DOHH2 (cell line): ENCODE measurements around the gene PRR32.

Experiments used
- EZH2phosphoT487 ChIP-seq: fragments of 200-600 bp; sonication (generic); IDR thresholded peaks from 2 replicates; pipeline ENCODE4 v1.6.1; 2017; ENCODE audit warnings: borderline replicate concordance, mild to moderate bottlenecking, antibody characterized with exemption, low read length, moderate library complexity, mixed read lengths
- TF ChIP-seq, protein P1 (sequence below): fragments of 200-600 bp; sonication (generic); IDR thresholded peaks from one replicate; pipeline ENCODE4 v1.5.1; 2014; ENCODE audit warnings: antibody characterized with exemption, mild to moderate bottlenecking, low read depth, low read length; ENCODE audit not compliant: poor library complexity, severe bottlenecking

DNA sequence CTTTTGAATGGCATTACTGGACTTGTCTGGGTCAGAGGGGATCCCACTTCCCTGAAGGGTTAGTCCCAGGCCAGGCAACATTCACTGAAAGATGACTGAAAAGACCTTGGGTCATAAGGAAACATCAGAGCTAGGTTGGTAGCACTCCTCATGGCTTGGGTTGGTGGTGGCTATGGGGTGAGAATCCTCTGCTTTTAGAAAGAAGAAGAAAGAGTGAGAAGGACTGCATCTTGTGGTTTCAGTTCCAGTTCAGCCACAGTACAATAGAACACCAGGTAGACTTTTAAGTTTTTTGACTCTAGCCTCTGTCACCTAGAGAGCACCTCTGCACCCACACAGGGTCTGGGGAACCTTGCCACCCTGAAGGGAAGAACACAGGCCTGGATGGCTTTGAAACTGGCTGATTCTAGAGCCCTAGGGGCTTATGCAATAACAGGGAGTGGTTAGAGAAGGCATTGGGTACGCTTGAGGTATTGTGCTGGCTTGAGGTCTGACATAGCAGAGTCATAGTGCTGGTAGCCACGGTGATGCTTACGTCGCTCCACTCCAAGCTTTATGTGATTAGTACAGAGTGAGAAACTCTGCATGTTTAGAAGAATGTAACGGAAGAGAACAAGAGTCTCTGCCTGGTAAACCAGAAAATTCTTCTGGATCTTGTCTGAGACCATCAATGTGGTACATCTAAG, 36.5 kb downstream of the PRR32 start:
- TF ChIP-seq, protein P1, sequence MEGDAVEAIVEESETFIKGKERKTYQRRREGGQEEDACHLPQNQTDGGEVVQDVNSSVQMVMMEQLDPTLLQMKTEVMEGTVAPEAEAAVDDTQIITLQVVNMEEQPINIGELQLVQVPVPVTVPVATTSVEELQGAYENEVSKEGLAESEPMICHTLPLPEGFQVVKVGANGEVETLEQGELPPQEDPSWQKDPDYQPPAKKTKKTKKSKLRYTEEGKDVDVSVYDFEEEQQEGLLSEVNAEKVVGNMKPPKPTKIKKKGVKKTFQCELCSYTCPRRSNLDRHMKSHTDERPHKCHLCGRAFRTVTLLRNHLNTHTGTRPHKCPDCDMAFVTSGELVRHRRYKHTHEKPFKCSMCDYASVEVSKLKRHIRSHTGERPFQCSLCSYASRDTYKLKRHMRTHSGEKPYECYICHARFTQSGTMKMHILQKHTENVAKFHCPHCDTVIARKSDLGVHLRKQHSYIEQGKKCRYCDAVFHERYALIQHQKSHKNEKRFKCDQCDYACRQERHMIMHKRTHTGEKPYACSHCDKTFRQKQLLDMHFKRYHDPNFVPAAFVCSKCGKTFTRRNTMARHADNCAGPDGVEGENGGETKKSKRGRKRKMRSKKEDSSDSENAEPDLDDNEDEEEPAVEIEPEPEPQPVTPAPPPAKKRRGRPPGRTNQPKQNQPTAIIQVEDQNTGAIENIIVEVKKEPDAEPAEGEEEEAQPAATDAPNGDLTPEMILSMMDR: no peak
- TF ChIP-seq EZH2phosphoT487: no peak
